ENCODE data around the gene CALML5. TPM values are rescaled to one million over a fixed set of nuclear protein-coding genes. Genes with fewer than 3 reads are reported as not detected.

The CALML5 gene
- total RNA-seq, 2 donors from 2014 or later: not detected

- 80% methylated on average over 9 to 11 of the region's 11 CpGs for WGBS, 2 donors
- ATAC-seq (no peak), DNase-seq (peak in 1 of 4 donors; percentile 3)
- intact Hi-C loops (cut with DNase I): no loop called here
- Histone ChIP-seq H3K4me1 (no peaks in the 10 kb centered on the region), H3K27me3 (no peaks in the 10 kb centered on the region), H3K36me3 (replicated peaks in 1 of 2; ENCODE audit: insufficient read depth in 1 of 2, low read depth in 2 of 2) (no peaks in the 10 kb centered on the region), H3K4me3 (no peak overlapping the region), H3K9me3 (no peaks in the 10 kb centered on the region), H3K27ac (no peak overlapping the region)
- TF ChIP-seq CTCF (IDR thresholded peaks at IDR 0.05) (no peak), POLR2A (IDR thresholded peaks at IDR 0.05) (no peak)
Observed at GRCh38 chr10:5523796-5524574, 24.6 kb upstream of the CALML5 start.

GRCh38 chr10:5522913-5523560 is 23.7 kb upstream of the CALML5 start:
- Histone ChIP-seq H3K4me3 (no peak overlapping the region), H3K9me3 (no peaks in the 10 kb centered on the region), H3K27me3 (no peaks in the 10 kb centered on the region), H3K36me3 (replicated peaks in 1 of 2; ENCODE audit: insufficient read depth in 1 of 2, low read depth in 2 of 2) (no peaks in the 10 kb centered on the region), H3K27ac (no peak overlapping the region), H3K4me1 (peaks cover 4% of the 10 kb centered on the region)
- intact Hi-C loops (cut with DNase I): no loop called here
- DNase-seq (no peak), ATAC-seq (no peak)
- no peak for TF ChIP-seq CTCF (IDR thresholded peaks at IDR 0.05)
- no peak for TF ChIP-seq POLR2A (IDR thresholded peaks at IDR 0.05)
- WGBS, 2 donors: 74 to 75% methylated on average over 3 to 7 of the region's 7 CpGs

GRCh38 chr10:5519054-5519453 is 19.7 kb upstream of the CALML5 start:
- ATAC-seq (no peak), DNase-seq (no peak)
- no peaks in the 10 kb centered on the region for H3K36me3 ChIP-seq (replicated peaks in 1 of 2; ENCODE audit: insufficient read depth in 1 of 2, low read depth in 2 of 2)
- TF ChIP-seq POLR2A (IDR thresholded peaks at IDR 0.05) (no peak), CTCF (IDR thresholded peaks at IDR 0.05) (no peak)
- H3K9me3 ChIP-seq: no peaks in the 10 kb centered on the region
- no peak overlapping the region for H3K4me3 ChIP-seq
- intact Hi-C loops (cut with DNase I): no loop called here
- no peaks in the 10 kb centered on the region for H3K27me3 ChIP-seq
- H3K4me1 ChIP-seq: peaks cover 6% of the 10 kb centered on the region
- H3K27ac ChIP-seq: no peak overlapping the region
- 93 to 99% methylated on average over 3 of the region's 3 CpGs for WGBS, 2 donors

- intact Hi-C loops (cut with DNase I): no loop called here
- peak; percentile 15 for ATAC-seq
- peak in 1 of 4 donors; percentile 7 for DNase-seq
Observed at GRCh38 chr10:5518143-5518542, 18.8 kb upstream of the CALML5 start.

More at GRCh38 chr10:5518143-5518542, 18.8 kb upstream of the CALML5 start:
- H3K4me3 ChIP-seq: no peak overlapping the region
- WGBS, 2 donors: 20 to 21% methylated on average over 5 of the region's 5 CpGs
- no peak overlapping the region for H3K27ac ChIP-seq
- no peaks in the 10 kb centered on the region for H3K36me3 ChIP-seq (replicated peaks in 1 of 2; ENCODE audit: insufficient read depth in 1 of 2, low read depth in 2 of 2)
- H3K4me1 ChIP-seq: peaks cover 6% of the 10 kb centered on the region
- no peaks in the 10 kb centered on the region for H3K27me3 ChIP-seq
- TF ChIP-seq POLR2A (IDR thresholded peaks at IDR 0.05) (no peak), CTCF (IDR thresholded peaks at IDR 0.05) (no peak)
- H3K9me3 ChIP-seq: no peaks in the 10 kb centered on the region

All from body of pancreas (tissue), 4 donors.